GM19238 (cell line): ENCODE data around the gene MATR3.

Experiments used
- DNase-seq: peaks from one replicate; pipeline ENCODE4 v3.0.0; 2011; ENCODE audit warnings: low spot score; ENCODE audit not compliant: insufficient read length

MATR3 gene

DNA sequence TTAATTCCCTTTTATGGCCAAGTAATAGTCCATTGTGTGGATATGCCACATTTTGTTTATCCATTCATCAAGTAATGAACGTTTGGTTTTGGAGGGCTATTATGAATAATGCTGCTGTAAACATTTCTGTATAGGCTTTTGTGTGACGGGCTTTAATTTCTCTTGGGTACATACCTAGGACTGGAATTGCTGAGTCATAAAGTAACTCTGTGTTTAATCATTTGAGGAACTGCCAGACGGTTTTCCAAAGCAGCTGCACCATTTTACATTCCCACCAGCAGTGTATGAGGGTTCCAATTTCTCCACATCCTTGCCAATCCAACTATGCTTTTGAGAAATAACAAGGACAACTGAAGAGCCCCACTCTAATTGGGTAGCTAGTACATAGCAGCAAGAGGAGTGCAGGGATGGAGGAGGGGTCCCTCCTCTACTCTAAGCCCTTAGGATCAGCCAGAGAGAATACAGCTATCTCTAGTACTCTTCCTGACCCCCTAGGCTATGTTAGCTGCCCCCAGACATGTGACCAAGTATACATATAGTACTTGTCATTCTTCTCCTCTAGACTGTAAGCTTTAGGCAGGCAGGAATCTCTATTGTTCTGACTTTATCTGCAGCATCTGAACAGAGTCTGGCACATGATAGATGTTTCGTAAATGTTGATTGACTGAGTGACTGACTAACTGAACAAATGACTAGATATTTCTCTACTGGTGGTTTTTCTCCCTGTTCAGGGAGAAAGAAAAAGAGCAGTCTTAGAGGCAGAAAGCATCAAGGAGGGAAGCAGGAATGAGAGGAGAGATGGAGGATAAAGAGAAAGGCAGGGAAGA is 22.1 kb upstream of the MATR3 start:
- no peak for DNase-seq

DNA sequence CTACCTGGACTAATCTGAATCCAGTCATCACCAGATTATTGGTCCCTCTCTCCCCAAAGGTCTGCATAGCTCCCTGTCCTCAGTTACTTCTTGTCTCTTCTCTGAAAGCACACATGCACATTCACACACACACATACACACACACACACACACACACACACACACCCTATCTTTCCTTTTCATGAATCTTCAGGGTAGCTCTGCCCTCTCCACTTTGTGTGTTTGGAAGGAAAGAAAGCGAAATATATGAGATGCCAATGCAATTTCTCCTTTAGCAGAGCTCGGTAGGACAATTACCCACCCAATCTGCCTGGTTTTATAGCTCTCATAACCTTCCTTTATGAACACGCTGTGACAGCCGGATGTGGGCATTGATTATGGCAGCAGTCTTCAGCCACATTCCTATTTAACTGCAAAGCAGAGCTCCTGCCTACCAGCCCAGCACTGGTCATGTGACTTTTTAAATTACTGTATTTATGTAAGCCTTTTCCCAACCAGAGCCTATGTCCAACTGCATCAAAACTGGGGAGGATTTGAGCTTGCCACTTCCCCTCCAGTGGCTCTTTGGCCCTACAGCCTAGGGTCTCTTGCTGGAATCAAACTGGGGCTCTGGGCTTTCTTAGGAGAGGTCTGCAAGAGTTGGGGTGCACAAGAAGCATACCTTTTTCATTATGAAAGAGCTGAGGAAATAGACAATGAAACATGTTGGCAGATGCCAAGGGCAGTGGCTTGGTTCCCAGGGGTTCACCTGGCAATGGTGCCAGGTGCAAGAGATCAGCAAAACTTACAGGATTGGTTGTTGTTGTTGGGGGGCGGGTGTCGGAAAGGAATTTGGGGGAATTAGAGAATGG is 20.8 kb upstream of the MATR3 start:
- no peak for DNase-seq

DNA sequence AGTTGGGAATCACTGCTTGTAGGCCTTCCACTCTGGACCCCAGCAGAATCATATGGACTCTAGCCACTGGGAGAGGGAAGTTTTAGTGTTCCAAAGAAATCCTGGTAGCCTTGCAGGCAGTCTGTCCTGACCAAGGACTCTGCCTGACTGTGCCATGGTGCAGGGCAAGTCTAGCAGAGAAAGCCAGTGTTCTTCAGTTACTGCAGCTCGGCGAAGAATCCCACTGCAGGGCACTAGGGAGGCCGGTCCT is 20.3 kb upstream of the MATR3 start:
- no peak for DNase-seq

DNA sequence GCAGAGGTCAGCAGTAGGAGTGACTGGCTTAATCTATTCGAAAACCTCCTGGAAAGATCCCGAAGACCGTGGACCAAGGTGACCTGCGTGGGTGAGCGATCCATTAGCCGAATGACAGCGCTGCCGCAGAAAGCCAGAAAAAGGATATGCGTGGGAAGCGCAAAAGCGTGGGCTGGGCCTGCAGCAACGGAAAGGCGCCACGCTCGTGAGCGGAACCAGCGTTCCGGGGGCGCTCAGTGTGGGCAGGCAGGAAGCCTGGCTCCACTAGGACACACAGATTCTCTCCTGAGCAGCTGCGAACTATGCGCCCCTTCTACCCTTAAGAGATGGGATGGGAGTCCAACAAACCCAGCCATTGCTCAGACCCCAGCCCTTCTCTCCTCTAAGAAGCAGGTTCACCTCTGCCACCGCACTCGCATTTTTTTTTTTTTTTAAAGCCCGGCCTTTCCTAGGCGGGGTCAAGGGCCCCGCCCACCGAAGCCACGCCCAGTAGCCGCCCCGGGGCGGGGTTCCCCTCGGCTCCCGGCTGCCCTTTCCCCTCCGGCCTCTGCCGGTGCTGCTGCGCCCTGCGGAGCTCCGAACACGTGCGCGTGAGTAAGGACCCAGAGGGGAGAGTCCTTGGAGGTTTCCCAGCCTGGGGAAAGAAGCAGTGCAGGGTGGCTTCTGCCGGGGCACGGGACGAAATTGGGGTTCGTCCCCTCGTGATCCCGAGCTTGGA is 19.8 kb upstream of the MATR3 start:
- DNase-seq: peak; percentile 92

DNA sequence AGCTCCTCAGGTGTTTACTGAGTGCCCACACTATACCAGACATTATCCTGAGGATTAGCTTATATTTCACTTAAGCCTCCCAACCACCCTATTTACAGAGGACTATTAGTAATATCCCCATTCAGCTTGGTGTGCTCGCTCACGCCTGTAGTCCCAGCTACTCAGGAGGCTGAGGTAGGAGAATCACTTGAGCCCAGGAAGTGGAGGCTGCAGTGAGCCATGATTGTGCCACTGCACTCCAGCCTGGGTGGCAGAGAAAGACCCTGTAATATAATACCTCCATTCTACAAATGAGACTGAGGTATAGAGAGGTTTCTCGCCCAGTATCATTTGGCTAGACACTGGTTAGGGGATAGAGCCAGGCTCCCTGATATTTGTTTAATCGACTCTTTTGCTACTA is 18.0 kb upstream of the MATR3 start:
- DNase-seq: no peak

DNA sequence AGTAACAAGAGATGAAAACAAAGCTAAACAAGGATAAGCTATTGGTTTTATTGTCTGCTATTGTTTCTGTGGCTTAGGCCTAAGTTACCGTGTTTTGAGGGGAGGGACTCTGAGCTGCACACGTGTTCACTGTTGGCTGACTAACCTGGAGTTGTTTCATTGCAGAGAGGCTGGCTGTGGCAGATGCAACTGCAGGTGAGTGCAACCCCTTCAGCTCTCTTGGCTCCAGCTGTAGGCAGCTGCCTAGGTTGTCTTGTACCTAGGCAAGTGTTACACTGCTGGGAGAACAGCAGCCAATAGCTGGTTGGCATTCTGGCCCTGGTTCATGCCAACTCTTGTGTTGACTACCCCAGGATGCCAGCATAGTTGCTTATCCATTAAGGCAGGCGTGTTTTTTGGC is 17.6 kb upstream of the MATR3 start:
- DNase-seq: no peak

DNA sequence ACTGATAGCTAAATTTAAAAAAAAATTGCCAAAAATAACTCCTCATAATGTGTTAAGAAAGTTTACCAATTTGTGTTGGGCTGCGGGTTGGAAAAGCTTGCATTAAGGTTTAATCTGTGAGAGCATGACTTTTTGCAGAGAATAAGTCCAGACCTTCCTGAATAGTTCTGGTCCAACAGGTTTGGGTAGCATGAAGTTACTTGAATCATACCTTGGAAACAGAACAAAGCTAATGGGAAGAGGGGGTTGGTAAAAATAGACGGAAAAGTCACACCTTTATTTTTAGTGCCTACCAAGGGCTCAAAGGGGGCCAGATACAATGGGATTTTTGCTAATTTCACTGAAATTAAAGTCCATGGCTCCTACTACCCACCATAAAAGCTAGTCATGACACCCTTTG is 17.1 kb upstream of the MATR3 start:
- DNase-seq: no peak

DNA sequence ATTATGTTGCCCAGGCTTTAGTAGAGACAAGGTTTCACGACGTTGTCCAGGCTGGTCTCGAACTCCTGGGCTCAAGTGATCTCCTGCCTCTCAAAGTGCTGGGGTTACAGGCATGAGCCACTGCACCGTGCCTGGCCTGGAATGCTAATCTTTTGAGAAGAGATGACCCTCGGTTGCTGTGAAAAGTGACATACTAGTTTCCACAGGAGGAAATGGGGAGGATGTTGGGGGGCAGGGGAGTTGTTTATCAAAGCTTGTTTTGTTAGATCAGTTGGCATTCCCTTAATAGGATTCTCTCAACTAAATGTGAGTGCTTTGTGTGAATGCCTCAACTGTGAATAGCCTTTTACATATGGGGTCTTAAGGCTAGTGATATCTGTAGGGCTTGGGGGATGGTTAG is 16.4 kb upstream of the MATR3 start:
- no peak for DNase-seq

DNA sequence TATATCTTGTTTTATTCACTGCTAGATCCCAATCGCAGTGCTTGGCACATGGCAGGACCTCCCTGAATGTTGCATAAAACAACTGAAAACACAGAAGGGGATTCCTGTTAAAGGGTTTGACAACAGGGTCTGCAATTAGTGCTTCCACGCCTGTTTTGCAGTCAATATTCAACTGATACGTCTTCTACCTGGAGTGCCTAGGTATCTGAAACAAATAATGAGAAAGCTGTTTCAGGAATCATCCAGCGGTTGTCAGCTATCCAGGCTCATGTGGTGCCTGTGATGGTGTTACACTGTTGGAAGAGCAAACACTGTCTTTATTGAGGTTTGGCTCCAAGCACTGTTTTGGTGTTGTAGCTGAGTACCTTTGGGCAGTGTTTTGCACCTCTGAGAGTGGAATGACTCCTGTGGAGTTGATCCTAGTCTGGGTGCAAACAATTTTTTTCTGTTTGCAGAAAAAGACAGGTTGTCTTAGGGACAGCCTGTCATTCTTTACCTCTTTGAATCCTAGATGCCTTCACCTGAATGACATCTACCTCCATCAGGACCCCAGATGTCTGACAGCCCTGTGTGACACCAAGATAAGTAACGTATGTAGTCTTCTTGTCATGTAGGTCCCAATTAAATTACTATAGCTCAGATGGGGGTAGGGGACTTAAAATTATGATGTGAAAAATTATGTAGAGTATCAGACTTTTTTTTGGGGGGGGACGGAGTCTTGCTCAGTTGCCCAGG is 14.8 kb upstream of the MATR3 start:
- no peak for DNase-seq

DNA sequence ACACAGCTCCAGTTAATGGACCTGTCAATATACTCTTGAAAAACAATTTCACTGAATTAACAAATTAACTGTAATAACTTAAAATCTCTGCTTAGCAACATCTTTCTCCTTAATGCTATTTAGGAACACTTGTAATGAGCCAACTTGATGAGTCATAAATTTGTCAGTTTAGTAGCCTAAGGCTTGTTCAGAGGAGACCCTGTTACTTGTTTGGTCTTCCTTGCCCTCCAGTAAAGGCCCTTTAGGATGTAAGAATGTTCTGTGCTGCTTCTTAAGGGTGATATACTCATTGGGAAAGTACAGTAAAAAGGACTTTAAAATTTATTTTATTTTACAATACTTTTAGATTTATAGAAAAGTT is 11.4 kb upstream of the MATR3 start:
- no peak for DNase-seq

DNA sequence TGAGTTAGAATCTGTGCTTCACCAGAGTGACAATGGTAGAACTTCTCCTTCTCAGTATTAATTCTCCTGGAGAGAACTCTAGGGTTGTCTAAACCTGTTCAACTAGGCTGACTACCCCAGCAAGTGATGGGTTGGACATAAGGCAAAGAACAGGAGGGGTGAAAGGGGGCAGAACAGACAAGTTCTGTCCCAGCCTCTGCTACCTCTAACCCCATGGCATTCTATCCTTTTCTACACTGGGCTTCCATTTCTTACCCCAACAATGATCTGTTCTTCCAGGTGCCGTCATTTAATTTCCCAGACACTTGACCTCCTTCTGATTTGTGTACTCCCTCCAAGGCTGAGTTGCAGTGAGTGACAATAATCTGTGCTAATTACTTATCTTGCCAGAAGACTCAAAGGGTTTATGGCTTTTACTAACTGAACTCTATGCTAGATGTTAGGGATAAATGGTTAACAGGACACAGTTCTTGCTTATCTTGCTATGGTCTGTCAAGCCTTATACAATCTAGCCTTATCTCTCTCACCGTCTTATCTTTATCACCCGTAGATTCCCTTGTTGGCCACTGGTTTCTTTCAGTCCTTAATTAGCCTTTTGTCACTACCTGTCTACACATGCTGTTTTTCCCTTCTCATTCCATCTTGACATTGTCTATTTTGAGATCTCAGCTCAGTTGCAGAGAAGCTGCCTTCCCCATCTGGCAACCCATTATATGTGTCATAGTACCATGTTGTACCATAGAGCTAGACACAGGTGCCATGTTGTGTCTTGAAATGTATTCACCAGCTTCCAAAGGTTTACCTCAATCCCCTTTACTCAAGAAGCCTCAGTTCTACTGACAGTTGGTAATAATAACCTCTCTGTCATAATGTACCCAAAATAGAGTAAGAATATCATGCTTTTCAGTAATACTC is 10.0 kb upstream of the MATR3 start:
- DNase-seq: no peak

DNA sequence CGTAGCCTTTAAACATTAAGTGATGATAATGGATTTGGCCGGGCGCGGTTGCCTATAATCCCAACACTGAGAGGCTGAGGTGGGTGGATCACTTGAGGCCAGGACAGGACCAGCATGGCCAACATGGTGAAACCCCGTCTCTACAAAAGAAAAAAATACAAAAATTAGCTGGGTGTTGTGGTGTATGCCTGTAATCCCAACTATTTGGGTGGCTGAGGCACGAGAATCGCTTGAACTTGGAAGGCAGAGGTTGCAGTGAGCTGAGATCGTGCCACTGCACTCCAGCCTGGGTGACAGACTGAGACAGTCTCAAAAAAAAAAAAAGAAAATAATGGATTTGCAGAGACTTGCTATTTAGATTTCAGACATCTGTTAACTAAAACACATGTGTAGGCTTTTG is 9.2 kb upstream of the MATR3 start:
- DNase-seq: no peak

DNA sequence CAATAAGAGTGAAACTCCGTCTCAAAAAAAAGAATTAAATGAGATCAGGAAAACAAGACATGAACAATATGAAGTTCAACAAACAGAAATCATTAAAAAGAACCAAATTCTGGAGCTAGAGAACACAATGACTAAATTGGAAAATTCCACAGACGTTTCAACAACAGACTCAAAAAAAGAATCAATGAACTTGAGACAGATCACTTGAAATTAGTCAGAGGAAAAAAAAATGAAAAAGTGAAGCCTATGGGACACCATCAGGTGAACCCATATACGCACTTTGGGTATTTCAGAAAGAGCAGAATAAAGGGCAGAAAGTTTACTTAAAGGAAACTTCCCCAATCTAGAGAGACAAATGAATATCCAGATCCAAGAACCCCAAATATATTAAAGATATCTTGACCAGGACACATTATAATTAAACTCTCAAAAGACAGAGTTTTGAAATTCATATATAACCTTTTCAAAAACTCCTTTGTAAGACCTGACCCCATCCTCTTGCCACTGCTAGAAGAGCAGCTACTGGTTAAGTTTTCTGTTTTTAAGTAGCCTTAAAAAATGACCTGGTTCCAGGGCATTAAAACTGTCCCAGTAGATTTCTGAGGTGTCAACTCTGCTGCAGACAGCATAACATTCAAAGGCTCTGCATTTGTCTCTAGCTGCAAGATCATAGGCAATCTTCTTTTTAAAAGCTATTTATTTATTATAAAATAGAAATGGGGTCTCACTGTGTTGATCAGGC is 7.7 kb upstream of the MATR3 start:
- DNase-seq: no peak

DNA sequence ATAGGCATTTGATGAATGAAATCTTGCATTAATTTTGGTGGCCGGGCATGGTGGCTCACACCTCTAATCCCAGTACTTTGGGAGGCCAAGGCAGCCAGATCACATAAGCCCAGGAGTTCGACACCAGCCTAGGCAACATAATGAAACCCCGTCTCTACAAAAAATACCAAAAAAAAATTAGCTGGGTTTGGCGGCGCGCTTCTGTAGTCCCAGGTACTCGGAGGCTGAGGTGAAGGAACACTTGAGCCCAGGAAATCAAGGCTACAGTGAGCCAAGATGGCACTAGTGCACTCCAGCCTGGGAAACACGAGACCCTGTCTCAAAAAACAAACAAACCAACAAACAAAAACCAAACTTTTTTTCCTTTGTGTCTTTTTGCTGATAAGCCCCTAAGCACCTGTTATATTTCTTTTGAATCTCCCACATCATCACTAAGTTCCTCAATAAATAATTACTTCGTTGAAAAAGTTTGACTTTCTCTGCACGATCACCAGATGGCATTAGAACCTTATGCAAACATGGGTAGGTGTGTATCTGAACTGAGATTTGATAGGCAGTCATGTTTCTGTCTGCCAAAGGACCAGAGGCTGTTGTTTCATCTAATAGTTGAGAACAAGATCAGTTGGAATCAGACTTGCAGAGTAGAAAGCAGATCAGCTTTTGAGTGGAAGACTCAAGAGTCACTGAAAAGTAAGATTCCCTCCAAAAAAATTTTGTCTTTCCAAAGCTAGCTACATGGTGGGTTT is 5.5 kb upstream of the MATR3 start:
- no peak for DNase-seq

DNA sequence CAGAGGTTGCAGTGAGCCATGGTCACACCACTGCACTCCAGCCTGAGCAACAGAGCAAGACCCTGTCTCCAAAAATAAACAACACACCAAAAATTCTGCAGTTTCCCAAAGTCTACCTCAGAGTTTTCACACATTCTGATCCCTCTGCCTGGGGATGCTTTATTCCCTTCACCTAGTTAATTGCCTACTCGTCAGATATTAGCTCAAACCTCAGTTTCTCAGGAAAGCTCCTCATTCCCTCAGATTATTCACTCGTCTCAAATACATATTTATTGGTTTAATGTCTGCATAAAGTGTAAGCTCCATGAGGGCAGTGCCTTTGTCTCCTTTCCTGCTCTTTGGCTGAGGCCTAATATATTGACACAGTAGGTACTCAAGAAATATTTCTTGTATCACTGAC is 2.5 kb upstream of the MATR3 start:
- DNase-seq: no peak

DNA sequence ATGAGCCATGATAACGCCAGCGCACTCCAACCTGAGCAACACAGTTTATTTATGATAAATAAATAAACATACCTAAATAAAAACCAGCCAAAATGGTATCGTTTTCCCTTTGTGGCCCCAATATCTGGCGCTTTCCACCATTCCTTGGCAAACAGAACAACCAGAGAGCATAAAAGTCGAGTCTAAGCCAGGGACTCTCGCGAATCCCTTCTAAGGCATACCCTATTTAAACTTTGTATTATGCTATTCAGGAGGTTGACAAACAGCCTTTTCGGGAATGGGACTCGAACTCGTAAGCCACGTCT is 386 bp upstream of the MATR3 start:
- no peak for DNase-seq

DNA sequence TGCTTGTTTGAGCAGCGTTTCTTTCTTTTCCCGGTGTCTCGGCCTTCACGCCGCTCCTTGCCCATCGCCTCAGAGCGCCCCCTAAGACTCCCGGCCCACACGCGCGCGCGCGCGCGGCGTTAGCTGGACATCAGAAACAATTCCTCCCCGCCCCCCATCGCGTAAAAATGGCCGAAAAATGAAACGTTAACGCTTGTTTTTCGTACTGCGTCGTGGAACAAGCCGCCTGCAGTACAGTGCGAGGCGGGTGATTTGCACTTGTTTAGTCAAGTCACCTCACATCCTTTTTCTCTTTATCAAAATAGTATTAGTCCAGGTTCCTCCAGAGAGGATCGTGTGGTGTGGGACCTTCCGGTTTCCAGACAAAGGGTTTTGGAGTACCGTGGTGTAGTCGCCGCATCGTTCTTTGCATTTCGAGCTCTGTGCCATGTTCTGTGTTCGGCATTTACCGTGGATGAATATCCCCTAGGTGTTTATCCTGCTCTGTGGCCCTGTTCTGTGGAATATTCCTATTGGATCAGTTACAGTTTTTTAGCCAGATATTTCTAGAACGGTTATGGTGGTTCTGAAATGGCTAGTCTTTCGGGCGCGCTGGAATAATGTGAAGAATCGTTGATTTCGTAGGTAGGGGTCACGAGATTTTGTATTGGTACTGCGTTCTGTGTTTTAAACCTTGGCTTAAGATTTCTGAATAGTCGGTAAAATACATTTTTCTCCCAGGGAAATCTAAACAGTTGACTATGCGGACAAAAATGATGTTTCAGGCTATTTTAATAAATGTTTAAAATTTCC is 1.0 kb downstream of the MATR3 start:
- peak; percentile 12 for DNase-seq

DNA sequence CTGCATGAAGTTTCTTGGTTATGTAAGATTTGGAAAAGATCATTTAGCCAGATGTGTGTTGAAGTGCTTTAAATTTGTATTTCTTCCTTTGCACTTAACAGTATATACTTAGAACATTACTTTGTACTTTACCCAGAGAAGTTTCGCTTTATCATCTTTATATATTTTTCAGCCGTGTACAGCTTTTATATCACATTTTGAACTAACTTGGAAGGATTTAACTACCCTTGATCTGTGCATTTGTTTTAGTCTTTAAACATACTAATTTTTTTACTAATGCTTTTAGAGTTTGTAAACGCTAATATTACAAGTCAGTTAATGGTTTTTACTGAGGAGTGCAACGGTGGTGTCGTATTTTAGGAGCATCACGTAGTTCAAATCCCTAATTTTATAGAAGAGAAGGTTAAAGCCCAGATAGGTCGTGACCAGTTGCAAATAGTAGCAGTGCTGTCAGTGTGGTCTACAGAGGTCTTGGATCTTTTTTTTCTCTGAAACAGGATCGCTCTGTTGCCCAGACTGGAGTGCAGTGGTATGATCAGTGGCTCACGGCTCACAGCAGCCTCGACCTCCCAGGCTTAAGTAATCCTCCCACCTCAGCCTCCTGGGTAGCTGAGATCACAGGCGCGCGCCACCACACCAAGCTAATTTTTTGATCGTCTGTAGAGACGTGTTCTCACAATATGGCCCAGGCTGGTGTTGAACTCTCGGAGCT is 2.0 kb downstream of the MATR3 start:
- no peak for DNase-seq
